SK-MEL-5 (cell line): ENCODE measurements around the gene TSNAX. TPM values are rescaled to one million over a fixed set of nuclear protein-coding genes. Genes with fewer than 3 reads are reported as not detected.
"Not testable (repeated sequence)": the region's sequence is repeated elsewhere in the genome, so short reads cannot be mapped to it uniquely, and the experiment has no call there.

Experiments used
- DNase-seq: peaks from one replicate; pipeline ENCODE4 v3.0.0-alpha.2; 2016; ENCODE audit warnings: low read depth, low spot score
- in situ Hi-C: cut with HindIII; loops from 2 replicates; pipeline ENCODE4 v1.10.0; 2016; ENCODE audit warnings: low sequenced_read_pairs, high pct_unique_total_duplicates, low pct_unique_long_range_greater_than_20kb
- total RNA-seq: library from RNA; depleted of rRNA; stranded (reverse); fragments of >200 nt; shearing (Covaris generic); gene quantifications from 2 replicates; pipeline ENCODE4 v1.2.3, GENCODE V29; 2014

Gene TSNAX
- total RNA-seq, 1 experiment from 2014 or later: 97.2 TPM

DNA sequence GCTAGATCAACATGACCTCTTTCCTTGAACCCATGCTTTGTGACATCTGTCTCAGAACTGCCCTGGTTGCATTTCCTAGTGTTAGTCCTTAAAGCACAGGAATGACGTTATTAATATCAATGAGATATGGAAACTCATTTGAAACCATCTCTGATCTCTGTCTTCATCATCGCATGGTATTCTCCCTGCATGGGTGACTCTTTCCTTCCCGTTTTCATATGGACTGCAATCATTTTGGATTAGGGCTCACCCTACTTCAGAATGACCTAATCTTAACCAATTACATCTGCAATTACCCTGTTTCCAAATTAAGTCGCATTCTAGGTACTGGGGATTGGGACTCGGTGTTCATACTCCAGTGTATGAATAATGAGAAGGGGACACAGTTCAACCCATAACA lies 56.5 kb downstream of the TSNAX start:
- DNase-seq: no peak
- in situ Hi-C loops: no loop called here

DNA sequence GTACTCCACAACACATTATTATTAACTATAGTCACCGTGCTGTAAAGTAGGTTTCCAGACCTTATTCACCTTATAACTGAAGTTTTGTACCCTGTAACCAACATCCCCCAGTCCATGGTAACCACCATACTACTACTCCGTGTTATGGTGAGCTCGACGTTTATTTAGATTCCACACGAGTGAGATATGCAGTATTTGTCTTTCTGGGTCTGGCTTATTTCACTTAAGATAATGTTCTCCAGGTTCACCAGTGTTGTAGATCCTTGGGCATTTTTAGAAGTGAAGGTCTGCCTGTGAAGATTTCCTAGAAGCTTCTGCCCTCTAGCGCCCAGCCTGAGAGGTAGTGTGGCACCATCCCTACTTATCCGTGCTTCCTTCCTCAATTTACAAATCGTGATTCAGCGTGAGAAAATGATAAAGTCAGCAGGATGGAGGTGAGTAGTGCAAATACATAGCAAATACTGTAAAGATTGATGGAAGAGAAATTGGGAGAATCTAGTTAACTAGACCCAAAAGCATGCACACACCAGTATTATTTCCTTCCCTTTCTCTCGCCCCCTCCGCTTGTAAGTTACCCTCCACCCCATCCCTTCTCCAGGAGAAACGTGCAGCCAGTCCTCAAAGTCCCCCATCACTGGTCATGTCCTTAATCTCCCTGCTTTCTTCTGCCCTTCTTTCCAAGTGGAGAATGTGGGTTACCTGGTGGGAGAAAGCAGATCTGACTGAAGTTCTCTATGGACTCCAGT lies 62.2 kb downstream of the TSNAX start:
- DNase-seq: peak; percentile 80
- in situ Hi-C loops: no loop called here

DNA sequence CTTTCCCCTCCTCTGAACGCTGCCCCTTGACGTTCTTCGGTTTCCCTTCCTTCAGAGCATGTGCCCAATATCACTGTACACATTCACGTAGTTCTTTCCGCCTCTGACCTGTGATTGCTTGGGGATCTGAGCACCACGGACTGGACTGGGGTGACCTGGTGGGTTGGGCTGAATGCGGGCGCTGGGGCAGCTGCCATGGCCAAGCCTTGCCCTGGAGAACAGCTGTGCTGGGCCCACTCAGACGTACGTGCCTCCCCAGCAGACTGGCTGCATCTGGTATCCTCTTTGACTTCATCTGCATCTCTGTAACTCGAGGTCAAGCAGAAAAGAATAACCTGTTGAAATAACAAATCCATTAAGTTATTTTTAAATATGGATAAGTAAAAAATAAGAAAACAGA lies 63.0 kb downstream of the TSNAX start:
- in situ Hi-C loops: no loop called here
- DNase-seq: no peak

DNA sequence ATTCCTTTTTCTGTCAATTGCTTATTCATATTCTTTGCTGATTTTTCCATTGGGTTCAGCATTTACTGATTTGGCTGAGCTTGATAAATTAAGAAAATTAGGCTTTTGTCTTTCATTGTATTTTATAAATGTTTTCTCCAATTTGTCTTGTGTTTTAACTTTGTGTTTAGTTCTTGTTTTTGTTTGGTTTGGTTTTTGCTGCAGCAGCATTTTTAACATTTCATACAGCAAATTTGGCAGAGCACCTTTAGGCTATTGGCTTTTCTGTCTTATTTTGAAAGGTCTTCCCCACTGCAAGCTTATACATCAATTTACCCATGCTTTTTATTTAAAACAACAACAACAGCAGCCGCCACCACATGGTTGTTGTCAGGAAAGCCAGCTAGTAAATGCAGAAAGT lies 64.3 kb downstream of the TSNAX start:
- DNase-seq: no peak
- in situ Hi-C loops: no loop called here

DNA sequence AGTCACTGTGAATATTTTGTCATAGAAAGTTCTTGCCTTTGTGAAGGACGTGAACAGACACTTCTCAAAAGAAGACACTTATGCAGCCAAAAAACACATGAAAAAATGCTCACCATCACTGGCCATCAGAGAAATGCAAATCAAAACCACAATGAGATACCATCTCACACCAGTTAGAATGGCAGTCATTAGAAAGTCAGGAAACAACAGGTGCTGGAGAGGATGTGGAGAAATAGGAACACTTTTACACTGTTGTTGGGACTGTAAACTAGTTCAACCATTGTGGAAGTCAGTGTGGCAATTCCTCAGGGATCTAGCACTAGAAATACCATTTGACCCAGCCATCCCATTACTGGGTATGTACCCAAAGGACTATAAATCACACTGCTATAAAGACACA lies 64.8 kb downstream of the TSNAX start:
- in situ Hi-C loops, DNase-seq: not testable (repeated sequence)

DNA sequence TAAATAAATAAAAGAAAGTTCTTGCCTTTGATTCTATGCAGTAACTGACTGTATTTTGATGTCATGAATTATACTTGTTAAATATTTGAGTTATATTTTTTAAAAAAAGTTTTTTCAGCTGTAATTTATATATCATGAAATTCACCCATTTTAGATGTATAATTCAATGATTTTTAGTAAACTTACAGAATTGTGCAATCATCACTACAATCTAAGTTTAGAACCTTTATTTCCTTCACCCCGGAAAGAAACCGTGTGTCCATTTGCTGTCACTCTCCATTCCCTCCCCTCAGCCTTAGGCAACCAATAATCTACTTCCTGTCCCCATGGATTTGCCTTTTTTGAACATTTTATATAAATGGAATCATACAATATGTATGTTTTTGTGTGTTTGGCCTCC lies 65.7 kb downstream of the TSNAX start:
- DNase-seq: no peak
- in situ Hi-C loops: no loop called here

DNA sequence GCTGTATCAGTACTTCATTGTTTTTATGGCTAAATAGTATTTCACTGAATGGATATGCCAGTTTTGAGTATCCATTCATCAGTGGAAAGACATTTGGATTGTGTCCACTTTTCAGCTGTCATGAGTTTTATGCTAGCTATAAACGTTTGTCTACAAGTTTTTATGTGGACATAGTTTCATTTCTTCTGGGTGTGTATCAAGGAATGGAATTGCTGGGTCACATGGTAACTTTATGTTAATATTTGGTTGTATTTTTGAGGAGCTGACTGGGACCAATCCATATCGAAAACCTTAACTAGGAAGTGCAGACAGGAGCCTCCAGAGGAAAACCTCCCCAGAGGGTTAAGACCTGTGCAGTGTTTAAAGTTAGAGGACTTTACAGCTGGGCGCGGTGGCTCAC lies 66.3 kb downstream of the TSNAX start:
- no peak for DNase-seq
- in situ Hi-C loops: no loop called here

DNA sequence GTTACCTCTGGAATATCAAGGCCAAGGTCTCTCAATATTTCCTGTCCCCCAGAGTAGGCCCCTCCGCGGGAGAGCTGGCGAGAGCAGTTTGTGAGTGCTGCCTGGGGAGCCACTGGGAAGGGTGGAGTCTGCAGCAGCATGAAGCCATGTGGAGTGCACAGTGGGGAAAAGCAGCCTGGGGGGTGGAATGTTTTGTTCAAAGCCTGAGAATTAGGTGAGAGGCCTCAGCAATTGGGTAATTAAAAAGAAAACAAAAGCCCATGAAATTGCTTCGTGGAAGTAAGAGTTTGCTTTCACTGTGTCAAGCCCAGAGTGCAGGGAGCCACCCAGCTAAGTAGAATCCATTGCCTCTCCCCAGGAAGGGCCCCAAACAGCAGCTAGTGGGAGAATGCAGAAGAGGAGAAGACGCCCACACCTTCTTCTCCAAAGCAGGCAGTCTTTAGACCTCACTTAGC lies 67.9 kb downstream of the TSNAX start:
- no peak for DNase-seq
- in situ Hi-C loops: no loop called here

DNA sequence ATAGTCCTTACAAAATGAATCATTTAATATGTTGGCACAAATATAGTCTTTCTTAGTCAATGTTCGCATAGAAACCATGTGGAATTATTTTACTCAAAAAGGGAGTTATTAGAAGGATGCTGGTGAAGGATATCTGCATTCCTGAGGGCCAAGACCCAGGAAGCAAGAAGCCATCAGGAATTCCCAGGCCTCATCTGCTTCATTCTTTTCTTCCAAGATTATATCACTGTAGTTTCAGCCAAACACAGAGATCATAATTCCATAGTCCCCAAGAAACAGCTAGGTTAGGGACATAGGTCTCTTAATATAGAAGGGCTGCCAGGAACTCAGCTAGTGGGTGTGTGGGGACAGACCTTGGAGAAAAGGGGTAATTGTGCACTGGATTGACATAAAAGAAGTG lies 69.5 kb downstream of the TSNAX start:
- DNase-seq: no peak
- in situ Hi-C loops: no loop called here

DNA sequence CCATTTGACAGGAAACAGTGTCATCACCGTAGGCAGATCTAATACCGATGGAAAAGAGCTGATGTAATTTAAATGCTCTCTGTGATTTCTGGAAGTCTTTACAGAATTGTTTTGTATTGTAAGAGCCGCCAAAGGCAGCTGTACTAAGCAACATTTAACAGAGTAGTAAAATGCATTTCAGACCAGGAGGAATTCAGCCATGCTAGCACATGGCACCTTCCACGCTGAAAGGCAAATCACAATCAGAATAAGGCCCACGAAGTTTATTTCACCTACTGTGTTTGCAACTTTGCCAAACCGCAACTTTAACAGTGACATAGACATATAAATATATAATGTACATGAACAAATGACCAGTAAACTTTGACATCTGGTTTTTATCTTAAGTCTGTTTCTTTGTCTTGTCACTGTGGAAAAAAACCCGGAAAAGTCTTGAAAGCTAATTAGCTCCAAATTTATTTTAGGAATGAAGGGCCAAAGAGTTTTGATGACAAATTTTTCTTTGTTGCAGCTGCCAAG lies 72.0 kb downstream of the TSNAX start:
- DNase-seq: no peak
- in situ Hi-C loops: loop anchor here (25.0 kb wide), 1 partner anchor 238 kb away; no protein-coding TSS in a partner anchor

DNA sequence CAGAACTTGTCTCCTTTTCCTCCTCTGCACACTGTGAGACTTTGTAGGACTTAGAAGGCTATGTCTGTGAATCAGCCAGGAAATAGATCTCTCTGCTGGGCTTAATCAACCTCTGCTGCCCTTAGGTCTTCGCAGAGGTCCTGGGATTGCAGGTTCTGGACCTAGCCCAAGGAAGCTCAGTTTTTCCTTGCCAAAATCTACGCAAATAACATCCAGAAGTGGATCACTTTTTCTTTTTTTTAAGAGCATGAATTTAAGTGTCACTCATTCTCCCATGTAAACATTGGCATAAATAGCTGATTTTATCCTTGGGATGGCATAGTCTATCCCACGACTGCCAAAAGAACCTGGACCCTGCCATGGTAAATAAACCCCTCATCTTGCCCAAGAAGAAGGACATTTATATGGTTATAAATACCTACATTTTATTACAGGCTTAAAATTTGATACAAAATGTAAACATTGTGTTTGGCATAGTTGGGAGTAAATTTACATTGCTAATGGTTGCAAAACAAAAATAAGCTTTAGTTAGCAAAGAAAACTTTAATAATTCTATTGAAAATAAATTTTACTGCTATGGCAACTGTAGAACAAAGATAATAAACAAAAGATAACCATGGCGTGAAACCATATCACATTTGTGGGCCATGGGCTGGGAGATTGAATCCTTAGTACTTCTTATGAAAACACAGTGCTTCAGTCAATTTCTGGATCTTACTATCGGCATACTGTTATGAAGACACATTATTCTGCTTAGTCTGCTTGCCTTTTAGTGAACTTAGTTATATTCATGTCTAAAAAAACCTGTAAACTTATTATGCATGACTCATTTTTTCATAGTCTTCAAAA lies 73.6 kb downstream of the TSNAX start:
- in situ Hi-C loops: loop anchor here (25.0 kb wide), 1 partner anchor 240 kb away; no protein-coding TSS in a partner anchor
- no peak for DNase-seq

DNA sequence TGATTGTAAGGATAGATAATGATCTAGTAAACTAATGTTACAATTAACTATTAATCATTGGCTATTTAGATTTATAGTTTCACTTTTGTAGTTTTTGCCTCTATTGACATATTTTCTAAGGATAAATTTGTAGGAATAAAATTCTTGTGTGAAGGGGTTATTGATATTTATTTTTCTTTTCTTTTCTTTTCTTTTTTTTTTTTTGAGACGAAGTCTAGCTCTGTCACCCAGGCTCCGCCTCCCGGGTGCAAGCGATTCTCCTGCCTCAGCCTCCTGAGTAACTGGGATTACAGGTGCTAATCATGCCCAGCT lies 74.2 kb downstream of the TSNAX start:
- DNase-seq: no peak
- in situ Hi-C loops: loop anchor here (25.0 kb wide), 1 partner anchor 240 kb away; no protein-coding TSS in a partner anchor

DNA sequence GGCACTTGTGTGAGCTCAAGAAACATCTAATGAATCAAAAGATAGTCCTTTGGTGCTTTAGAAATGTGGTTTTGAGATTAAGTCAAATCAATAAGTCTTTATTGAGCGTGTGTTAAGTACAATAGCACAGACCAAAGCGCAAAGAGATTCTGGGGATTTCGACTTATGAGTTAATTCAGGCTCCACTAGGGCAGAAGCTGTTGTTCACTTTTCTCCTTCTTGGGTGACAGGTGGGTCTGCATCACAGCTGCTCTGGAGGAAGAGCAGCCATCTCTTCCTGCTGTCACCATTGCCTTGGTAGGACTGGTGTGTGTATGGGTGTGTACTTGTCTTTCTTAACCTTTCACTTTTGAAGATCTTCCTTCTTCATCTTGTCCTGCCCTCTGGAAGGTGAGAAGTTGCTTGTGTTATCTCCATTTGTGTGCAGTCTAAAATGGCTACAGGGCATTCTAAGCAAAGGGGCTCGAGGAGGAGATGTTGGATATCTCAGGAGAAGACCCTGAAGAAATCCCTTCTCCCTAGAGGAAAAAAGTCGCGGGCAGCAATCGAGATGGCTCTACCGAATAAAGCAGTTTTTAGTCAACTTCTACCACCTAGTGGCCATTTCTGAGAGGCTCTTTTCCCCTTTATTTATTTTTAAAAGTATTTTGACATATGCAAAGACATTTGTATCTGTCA lies 75.3 kb downstream of the TSNAX start:
- peak; percentile 78 for DNase-seq
- in situ Hi-C loops: loop anchor here (25.0 kb wide), 1 partner anchor 241 kb away; no protein-coding TSS in a partner anchor

DNA sequence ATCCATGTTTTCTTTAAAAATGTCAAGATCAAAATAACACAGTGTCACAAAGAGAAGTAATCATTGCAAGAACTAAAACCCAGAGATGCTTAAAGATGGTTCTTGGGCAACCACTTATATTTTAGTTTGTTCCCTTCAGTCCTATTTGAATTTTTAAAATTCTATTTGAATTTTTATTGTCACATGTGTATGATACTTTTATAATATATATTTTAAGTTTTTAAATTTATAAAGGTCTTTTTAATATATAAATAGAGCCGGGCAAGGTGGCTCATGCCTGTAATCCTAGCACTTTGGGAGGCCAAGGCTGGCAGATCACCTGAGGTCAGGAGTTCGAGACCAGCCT lies 75.8 kb downstream of the TSNAX start:
- in situ Hi-C loops: loop anchor here (25.0 kb wide), 1 partner anchor 242 kb away; no protein-coding TSS in a partner anchor
- no peak for DNase-seq

DNA sequence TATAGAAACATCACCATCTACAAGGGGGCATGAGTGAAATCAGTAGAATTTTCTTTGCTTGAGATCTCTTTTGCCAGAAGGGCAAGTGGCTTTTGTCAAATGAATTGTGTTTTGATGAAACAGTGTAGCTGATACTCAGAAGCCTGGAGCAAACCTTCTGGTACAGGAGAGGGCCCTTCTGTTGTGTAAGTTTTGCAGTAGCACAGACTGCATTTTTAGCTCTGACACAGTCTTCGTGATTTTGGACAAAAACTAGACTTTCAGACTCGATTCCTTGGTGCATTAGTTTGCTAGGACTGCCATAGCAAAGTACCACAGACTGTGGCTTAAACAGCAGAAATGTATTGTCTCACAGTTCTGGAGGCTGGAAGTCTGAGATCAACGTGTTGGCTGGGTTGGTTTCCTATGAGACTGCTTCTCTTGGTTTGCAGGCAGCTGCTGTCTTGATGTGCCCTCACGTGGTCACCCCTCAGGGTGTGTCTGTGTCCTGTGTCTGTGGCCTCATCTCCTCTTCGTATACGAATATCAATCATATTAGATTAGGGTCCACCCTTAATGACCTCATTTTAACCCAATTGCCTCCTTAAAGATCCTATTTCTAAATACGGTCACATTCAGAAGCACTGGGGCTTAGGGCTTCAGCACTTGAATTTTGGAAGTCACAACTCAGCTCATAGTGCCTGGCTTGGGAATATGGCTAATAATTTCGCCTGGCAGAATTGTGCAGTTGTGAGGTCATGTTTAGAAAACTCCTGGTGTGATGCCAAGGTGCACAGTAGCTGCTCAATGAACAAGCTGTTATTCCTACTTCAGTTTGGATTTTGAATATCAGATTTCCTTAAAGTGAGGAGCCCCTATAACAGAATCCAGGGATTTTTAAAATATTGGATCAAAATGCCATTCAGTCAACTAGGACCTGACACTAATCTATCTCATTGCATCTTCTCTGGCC lies 77.0 kb downstream of the TSNAX start:
- in situ Hi-C loops: loop anchor here (25.0 kb wide), 1 partner anchor 243 kb away; no protein-coding TSS in a partner anchor

DNA sequence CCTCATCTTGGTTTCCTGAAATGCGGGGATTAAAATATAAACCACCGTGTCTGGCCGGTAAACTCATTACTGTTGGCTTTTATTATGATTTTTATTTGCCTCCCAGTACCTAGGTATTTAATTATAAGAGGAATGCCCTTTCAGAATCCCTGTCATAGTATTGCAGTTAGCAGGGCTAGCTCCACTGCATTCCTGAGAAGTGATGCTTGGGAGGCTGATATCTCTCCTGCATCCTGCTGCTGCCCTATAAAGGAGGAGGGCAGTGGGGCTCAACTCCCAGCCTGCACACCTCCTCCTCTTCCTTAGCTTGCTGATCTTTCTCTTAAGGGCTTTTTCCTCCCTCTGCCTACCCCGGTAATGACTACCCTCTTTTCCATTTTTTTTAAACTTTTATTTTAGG lies 78.2 kb downstream of the TSNAX start:
- in situ Hi-C loops: loop anchor here (25.0 kb wide), 1 partner anchor 244 kb away; no protein-coding TSS in a partner anchor
- no peak for DNase-seq

More for the DNA sequence above, 77.0 kb downstream of the TSNAX start:
- peak; percentile 28 for DNase-seq

DNA sequence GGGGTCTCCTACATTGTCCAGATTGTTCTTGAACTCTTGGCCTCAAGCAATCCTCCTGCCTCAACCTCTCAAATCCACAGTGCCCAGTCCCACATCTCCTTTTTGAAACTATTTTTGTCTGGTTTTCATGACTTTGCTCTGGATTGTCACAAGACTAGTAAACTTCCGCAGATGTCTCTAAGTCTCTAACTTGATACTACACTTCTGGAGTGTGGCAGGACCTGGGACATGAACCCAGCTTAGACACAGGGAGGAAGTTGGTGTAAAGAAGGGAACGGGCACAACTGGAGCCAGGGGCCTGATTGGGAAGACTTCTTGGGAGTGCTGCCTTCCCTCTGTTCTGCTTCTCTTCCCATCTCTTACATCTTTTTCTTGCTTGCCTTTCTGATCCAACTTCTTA lies 81.9 kb downstream of the TSNAX start:
- in situ Hi-C loops: loop anchor here (25.0 kb wide), 1 partner anchor 248 kb away; no protein-coding TSS in a partner anchor
- no peak for DNase-seq
